Right hindlimb (tissue), 1 donor: Measurements from ENCODE around the gene HEXB.

Source experiments
- DNase-seq: peaks from one replicate; pipeline ENCODE4 v3.0.0-alpha.2; 2018

The HEXB gene

GRCh38 chr5:74761241-74761640 is 76.2 kb downstream of the HEXB start:
- DNase-seq = no peak

DNA sequence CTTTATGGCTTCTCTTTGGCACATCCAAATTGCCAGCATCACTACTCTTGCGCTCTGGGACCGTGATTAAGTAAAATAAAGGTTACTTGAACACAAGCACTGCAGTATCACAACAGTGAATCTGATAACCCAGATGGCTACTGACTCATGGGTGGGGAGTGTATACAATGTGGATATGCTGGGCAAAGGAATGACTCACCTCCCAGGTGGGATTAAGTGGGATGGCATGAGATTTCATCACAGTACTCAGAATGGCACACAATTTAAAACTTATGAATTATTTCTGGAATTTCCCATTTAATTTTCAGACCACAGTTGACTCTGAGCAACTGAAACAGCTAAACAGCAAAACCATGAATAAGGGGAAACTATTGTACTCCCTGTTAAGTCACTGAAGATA is 77.6 kb downstream of the HEXB start:
- DNase-seq = no peak

- DNase-seq = no peak
Measured at GRCh38 chr5:74763504-74763903, 78.5 kb downstream of the HEXB start.

DNA sequence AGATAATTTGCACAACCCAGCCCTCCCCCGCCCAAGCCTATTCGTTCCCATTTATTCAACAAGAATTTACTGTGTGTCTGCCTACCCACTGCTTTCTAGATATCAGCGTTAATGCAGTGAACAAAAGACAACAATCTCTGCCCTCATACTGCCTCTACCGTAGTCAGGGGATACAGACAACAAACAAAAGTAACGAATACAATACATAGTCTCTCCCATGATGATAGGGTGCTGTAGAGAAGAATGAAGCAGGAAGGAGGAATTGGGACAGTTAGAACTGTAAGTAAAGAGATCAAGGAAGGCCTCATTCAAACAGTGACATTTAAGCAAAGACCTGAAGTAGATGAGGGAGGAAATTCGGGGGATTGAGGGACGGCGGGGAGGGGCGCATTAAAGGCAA is 80.2 kb downstream of the HEXB start:
- DNase-seq = no peak

- DNase-seq = no peak
Measured at GRCh38 chr5:74765929-74766328, 80.9 kb downstream of the HEXB start.

DNA sequence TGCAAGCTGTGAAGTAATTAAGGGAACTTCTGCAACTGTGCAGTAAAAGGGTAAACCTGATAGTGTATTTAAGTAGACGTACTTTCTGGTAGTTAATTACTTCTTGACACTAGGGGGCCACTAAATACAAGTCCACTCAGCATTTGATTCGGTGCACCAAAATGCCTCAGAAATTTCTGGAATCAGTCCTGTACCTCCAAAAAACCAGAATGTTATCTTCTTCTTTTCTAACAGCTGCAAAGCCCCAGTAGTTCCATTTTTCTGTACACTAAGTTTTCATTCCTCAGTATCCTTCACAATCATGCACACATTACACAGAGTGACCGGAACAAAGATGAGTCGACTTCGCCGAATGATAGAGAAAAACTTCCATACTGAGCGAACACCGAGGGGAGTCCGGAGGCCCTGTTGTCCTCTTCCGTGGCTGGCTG is 81.4 kb downstream of the HEXB start:
- no peak for DNase-seq

DNA sequence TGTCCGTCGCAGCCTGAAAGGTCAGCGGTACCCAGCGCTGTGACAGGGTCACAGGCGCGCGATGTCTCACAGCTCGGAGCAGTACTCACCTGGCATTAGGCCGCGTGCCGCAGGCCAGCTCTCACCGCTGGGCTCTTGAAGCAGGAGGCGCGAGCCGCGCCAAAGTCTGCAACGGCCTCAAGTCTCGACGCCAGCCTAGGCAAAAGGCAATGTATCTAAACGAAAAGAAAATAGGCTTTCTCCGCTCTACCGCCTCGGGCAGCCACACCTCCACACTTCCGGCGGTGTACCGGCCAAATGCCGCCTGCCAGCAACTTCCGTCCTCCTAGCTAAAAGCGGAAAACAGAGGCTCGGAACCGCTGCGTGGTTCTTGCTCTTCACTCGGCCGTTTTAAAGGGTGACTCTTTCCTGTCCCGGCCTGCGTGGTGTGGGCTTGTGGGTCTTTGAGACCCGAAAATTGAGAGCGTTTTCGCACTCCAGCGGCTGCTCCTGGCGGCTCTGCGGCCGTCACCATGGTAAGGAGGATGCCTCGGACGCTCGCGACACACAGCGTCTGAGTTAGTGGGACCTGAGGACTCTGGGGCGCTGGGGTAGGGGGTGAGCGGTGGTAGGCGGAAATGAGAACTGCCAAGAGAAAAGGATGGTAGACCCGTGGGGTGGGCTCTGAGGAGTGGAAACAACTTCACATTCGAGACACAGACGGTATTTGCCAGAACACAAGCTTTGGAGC is 82.0 kb downstream of the HEXB start, which contains the start of the genes GFM2 and NSA2:
TSS of gene GFM2 (minus strand) at position 269 of the 730 bp plus-strand sequence. CDS start 3,375 bp downstream, outside the sequence.
TSS of gene NSA2 (plus strand) at position 401 of the 730 bp plus-strand sequence. CDS start at position 513, 112 bp downstream.
- peak; percentile 96 for DNase-seq

- no peak for DNase-seq
Measured at GRCh38 chr5:74767579-74767913, 82.5 kb downstream of the HEXB start.
